Measurements from ENCODE around the gene PTTG1IP. TPM values are rescaled to one million over a fixed set of nuclear protein-coding genes. Genes with fewer than 3 reads are reported as not detected.

Gene PTTG1IP
- total RNA-seq, 1 experiment from 2014 or later: 136 TPM

DNA sequence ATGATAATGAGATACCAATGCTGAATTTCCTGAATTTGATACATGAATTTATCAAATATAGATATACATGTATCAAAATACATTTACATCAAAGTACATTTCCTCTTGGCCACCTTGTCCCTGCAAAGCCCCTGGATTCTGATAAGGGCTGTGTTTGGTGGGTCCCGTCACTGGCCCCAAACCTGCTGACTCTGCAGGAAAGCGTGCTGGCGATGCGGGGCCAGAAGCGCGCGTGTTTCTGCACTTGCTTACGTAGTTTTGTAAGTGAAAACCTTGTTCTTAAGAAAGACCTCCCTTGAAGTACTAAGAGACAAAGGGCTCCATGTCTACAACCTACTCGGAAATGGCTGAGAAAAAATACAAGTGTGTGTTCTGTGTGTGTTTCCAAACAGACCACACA, 36.2 kb upstream of the PTTG1IP start:
- TF ChIP-seq, protein P1, sequence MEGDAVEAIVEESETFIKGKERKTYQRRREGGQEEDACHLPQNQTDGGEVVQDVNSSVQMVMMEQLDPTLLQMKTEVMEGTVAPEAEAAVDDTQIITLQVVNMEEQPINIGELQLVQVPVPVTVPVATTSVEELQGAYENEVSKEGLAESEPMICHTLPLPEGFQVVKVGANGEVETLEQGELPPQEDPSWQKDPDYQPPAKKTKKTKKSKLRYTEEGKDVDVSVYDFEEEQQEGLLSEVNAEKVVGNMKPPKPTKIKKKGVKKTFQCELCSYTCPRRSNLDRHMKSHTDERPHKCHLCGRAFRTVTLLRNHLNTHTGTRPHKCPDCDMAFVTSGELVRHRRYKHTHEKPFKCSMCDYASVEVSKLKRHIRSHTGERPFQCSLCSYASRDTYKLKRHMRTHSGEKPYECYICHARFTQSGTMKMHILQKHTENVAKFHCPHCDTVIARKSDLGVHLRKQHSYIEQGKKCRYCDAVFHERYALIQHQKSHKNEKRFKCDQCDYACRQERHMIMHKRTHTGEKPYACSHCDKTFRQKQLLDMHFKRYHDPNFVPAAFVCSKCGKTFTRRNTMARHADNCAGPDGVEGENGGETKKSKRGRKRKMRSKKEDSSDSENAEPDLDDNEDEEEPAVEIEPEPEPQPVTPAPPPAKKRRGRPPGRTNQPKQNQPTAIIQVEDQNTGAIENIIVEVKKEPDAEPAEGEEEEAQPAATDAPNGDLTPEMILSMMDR (IDR thresholded peaks at IDR 0.05; ENCODE audit: unreplicated experiment): no peak
- no TSS peak for BruUV-seq (replicated peaks)
- Mint-ChIP-seq H3K27ac (ENCODE audit: unreplicated experiment) (no peak overlapping the region), H3K36me3 (ENCODE audit: insufficient read depth, unreplicated experiment) (peaks cover 9% of the 10 kb centered on the region), H3K4me1 (ENCODE audit: low read depth, unreplicated experiment) (peaks cover 17% of the 10 kb centered on the region), H3K9me3 (ENCODE audit: low read depth, unreplicated experiment) (no peaks in the 10 kb centered on the region), H3K4me3 (ENCODE audit: low read depth, unreplicated experiment) (no peak overlapping the region), H3K27me3 (ENCODE audit: unreplicated experiment) (peaks cover 41% of the 10 kb centered on the region)
- intact Hi-C loops (cut with micrococcal nuclease; ENCODE audit: unreplicated experiment): no loop called here
- CTCF ChIA-PET: interaction anchor here (0.6 kb wide), 1 partner anchor 22 kb away, joined by 3 read pairs; no protein-coding TSS in a partner anchor
- DNase-seq: no peak

DNA sequence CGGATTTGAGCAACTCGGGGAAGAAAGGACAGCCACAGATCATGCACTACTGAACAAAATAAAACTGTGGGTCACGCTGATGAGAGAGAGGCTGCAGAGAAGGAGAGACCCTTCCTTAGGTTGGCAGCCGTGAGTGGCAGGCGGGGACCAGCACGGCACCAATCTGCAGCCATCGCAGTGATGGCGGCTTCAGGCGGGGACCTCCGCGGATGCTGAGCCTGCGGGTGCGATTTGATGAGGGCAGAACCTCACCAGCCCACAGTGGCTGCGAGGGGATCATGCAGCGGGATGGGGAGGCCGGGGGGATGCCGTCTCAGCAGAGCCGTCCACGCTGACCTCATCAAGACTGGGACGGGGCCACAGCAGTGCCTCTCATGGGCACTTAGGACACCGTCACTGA, 35.4 kb upstream of the PTTG1IP start:
- Mint-ChIP-seq H3K4me3 (ENCODE audit: low read depth, unreplicated experiment) (no peak overlapping the region), H3K27me3 (ENCODE audit: unreplicated experiment) (peaks cover 49% of the 10 kb centered on the region), H3K27ac (ENCODE audit: unreplicated experiment) (no peak overlapping the region), H3K9me3 (ENCODE audit: low read depth, unreplicated experiment) (no peaks in the 10 kb centered on the region), H3K36me3 (ENCODE audit: insufficient read depth, unreplicated experiment) (peaks cover 9% of the 10 kb centered on the region), H3K4me1 (ENCODE audit: low read depth, unreplicated experiment) (peaks cover 9% of the 10 kb centered on the region)
- no TSS peak for BruUV-seq (replicated peaks)
- CTCF ChIA-PET: no interaction called here
- intact Hi-C loops (cut with micrococcal nuclease; ENCODE audit: unreplicated experiment): no loop called here
- no peak for DNase-seq
- TF ChIP-seq, protein P1 (IDR thresholded peaks at IDR 0.05; ENCODE audit: unreplicated experiment): no peak

DNA sequence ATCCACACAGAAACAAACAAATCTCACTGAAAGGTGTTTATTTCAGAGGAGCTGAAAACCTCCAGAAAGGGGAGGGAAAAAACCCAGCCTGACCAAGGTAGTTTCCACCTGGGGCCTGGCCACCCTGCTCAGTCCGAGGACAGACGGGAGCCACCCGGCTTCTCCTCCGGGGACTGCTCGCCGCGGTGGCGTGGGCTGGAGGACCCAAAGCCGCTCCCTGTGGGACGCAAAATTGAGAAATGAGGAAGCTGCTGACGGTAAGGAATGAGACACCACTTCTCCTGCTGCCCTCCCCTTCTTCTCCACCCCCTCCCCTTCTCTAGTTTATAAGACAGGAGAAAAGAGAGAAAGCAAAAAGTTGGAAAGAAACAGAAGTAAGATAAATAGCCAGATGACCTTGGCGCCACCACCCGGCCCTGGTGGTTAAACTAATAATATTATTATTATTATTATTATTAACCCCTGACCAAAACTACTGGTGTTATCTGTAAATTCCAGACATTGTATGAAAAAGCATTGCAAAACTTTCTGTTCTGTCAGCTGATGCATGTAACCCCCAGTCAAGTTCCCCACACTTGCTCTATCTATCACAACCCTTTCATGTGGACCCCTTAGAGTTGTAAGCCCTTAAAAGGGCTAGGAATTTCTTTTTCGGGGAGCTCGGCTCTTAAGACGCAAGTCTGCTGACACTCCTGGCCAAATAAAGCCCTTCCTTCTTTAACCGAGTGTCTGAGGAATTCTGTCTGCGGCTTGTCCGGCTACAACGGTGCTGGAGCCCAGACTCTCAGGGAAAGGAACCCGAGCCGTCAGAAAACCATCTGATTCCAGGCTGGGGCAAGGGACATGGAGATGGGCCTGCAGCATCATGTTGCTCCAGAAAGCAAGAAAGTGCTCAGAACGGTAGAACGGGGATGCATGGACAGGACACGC, 34.7 kb upstream of the PTTG1IP start:
- H3K4me3 Mint-ChIP-seq (ENCODE audit: low read depth, unreplicated experiment): no peak overlapping the region
- H3K9me3 Mint-ChIP-seq (ENCODE audit: low read depth, unreplicated experiment): no peaks in the 10 kb centered on the region
- H3K4me1 Mint-ChIP-seq (ENCODE audit: low read depth, unreplicated experiment): peaks cover 9% of the 10 kb centered on the region
- no peak overlapping the region for H3K27ac Mint-ChIP-seq (ENCODE audit: unreplicated experiment)
- H3K36me3 Mint-ChIP-seq (ENCODE audit: insufficient read depth, unreplicated experiment): peaks cover 9% of the 10 kb centered on the region
- intact Hi-C loops (cut with micrococcal nuclease; ENCODE audit: unreplicated experiment): no loop called here
- CTCF ChIA-PET: no interaction called here
- DNase-seq: no peak
- H3K27me3 Mint-ChIP-seq (ENCODE audit: unreplicated experiment): peaks cover 56% of the 10 kb centered on the region
- no TSS peak for BruUV-seq (replicated peaks)
- TF ChIP-seq, protein P1 (IDR thresholded peaks at IDR 0.05; ENCODE audit: unreplicated experiment): no peak

DNA sequence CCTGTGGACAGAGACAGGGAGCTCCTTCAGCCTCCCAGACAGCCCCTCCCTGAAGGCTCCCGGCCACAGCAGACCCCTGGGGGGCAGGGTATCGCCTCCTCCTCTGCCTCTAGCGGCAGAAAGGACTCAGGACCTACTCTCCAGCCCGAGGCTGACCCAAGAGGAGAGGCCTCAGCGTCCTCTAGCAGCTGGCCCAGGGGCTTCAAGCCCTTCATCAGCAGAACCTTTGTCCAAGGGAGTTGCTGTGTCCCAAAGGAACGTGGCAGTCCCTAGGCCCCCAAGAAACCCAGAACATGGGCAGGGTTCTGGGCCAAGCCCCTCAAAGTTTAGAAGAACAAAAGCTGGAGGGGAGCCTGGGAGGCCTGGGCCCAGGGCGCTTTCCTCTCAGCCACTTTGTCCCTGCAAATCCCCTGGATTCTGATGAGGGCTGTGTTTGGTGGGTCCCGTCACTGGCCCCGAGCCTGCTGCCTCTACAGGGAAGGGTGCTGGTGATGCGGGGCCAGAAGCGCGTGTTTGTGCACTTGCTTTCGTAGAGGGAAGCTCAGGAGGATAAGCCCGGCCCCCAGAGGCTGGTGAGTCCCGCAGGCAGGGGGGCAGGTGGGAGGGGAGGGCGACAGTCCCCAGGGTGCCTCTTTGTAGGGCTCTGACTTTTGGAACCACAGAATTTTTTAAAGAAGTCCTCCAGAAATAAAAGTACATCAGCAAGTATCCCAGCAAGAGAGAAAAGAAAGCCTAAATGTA, 33.9 kb upstream of the PTTG1IP start:
- CTCF ChIA-PET: interaction anchor here (0.9 kb wide), 1 partner anchor 13 kb away, joined by 3 read pairs; no protein-coding TSS in a partner anchor
- no peak overlapping the region for H3K4me3 Mint-ChIP-seq (ENCODE audit: low read depth, unreplicated experiment)

More for the DNA sequence above, 33.9 kb upstream of the PTTG1IP start:
- Mint-ChIP-seq H3K9me3 (ENCODE audit: low read depth, unreplicated experiment) (no peaks in the 10 kb centered on the region), H3K27ac (ENCODE audit: unreplicated experiment) (no peak overlapping the region), H3K36me3 (ENCODE audit: insufficient read depth, unreplicated experiment) (peaks cover 9% of the 10 kb centered on the region), H3K4me1 (ENCODE audit: low read depth, unreplicated experiment) (peaks cover 9% of the 10 kb centered on the region), H3K27me3 (ENCODE audit: unreplicated experiment) (peaks cover 64% of the 10 kb centered on the region)
- no TSS peak for BruUV-seq (replicated peaks)
- intact Hi-C loops (cut with micrococcal nuclease; ENCODE audit: unreplicated experiment): no loop called here
- TF ChIP-seq, protein P1 (IDR thresholded peaks at IDR 0.05; ENCODE audit: unreplicated experiment): no peak
- DNase-seq: no peak
